GM18861 (cell line): Measurements from ENCODE around the gene SLC13A1.
"Not testable (repeated sequence)": the region's sequence is repeated elsewhere in the genome, so short reads cannot be mapped to it uniquely, and the experiment has no call there.

Source experiments
- ATAC-seq: cut with Tn5 transposase; IDR thresholded peaks from one replicate; pipeline ENCODE4 v1.9.1; 2021; ENCODE audit not compliant: unreplicated experiment

Gene SLC13A1

DNA sequence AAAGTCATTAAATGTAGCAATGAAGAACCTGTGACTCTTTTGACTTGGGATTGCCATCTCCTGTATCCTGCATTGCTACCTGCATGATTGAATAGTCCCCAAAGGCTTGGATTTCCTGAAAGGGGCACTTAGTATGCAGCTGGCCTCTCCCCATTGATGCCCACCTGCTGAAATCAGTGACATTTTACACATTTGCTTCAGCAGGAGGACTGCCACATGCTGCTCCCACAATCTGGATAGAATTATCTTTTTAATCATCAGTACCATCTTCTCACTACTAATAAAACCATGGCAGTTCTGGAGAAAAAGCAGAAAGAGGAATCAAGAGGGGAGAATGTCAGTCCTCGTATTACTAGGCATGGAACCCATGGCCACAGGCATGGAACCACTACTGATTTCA is 67.8 kb downstream of the SLC13A1 start:
- no peak for ATAC-seq

DNA sequence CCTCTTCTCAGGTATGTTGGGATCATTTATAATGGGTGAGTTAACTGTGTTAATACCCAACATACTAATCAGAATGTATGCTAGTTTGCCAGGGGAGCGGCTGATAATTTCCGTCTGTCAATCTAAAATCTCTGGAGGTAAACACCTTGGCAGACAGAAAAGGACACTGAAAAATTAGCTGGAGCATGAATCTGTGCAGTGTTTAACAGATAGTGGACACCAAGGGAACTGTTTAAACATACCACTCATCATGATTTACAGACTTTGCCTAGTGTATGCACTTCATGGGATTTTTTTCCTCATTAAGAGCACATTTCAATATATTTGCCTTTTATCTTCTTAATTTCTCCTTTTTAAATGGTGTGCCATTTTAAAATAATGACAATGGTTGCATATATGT is 68.2 kb downstream of the SLC13A1 start:
- ATAC-seq, result no peak

DNA sequence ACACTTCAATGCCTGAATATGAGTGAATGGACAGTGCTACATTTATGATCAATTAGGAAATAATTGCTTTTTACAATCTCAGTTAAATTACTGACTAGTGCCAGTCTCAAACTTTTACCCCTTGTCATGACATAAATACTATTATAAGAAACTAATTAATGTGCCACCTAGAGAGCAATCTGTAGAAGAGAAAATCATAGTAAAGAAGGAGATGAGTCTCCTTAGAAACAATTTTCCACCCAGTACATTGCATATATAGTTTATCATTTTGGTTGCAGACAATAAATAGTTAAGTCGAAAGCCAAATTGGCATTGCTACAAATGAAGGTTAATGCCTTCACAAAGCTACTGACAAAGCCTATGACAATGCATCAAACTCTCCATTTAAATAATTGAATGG is 68.6 kb downstream of the SLC13A1 start:
- ATAC-seq, result no peak

DNA sequence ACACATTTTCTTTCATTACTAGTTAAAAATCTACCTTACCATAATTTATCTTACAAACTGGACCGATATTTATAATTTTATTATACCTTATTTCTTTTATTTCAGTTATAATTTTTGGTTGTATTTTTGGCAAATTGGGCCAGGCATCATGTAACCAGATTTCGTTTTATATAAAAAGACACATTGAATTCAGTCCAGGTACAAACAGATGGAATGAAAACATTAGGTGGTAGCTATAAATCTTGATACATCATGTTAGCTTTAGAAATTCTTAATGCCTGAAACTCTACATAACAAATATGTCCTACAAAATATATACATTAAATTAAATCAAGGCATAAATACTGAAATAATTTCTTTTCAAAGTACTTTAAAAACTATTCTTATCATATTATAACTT is 73.1 kb downstream of the SLC13A1 start:
- ATAC-seq, result no peak

DNA sequence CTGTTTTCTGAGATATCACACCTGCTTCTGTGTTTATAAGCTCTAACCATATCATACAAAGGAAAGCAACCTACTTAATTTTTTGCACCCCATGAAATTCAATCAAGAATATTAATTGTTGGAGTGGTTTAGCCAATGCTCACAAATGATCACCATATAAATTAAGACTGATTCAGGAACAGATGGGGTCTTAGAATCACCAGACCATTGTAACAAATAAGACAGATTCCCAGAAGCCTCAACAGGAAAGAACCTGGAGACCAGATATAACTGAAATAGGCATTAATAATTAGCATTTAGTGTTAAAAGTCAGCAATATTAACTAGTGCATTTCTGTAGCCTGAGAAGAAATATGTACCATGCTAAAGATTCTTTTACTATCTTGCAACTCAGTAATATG is 73.6 kb downstream of the SLC13A1 start:
- no peak for ATAC-seq

DNA sequence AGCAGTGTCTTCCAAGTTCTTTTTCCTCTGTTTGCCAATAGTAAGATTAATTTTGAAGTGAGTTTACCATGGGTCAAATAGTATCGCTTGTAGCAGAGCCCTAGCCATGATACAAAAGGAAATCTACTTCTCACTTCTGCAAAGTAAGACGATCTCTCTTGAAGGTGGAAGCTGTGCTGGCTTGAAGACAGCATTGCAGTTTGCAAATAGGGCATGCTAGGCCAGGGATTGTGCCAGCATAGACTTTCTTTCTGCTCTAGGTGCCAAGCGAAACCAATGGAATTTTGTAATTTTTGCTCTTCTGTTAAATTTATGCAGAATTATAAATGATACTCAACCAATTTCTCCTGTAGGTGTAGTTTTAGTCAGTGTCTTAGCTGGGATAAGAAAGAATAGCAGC is 74.5 kb downstream of the SLC13A1 start:
- ATAC-seq, result no peak

DNA sequence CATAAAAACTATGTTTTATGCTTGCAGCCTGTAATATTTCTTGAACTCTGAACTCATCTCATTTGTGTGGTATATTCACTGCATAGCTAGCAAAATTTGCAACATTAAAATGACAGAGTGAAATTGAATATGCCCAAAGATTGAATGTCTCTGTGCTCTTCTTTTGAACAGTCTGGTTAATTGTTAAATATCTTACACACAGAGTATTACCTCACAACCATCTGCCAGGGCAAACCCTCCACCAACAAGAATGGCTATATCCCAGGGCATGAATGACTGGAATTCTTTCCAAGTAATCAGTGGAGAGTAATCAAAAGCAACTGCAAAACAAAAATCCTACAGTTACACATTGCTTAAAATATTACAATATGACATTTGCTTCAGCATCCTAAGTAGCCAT is 76.9 kb downstream of the SLC13A1 start:
- ATAC-seq, result no peak

DNA sequence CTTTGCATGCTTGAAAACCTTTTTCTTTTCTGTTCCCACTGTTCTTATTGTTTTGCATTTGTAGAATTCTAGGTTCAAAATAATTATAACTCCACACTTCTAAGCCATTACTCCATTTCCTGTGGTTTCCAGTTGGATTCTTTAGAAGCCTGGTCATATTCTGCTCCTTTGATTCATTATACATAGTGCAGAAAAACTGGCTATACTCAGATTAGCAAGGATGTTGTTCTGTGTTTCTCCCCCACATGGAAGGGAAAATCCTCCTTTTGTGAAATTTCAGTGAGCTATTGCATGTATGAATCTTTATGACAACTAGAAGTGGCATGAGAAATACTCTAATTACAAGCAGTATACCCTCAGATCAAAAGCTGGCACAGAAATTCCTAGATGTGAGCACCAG is 79.5 kb downstream of the SLC13A1 start:
- no peak for ATAC-seq

DNA sequence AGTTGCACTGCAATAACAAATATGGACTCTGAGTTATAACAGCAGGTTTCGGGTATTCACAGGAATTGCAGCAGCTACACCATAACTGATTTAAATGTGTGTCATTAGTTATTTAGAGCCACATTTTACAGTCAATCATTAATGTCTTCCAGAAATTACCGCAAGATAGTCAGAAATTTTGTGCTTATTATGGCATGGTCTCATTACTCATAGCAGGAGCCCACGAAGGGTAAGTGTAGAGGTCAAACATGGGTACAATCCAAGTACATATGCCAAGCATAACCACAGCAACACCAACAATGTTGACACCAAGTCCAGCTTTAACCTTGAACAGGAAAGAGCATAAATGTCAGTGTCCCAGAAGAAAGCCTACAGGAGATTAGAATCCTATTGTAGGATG is 84.4 kb downstream of the SLC13A1 start:
- ATAC-seq, result no peak

DNA sequence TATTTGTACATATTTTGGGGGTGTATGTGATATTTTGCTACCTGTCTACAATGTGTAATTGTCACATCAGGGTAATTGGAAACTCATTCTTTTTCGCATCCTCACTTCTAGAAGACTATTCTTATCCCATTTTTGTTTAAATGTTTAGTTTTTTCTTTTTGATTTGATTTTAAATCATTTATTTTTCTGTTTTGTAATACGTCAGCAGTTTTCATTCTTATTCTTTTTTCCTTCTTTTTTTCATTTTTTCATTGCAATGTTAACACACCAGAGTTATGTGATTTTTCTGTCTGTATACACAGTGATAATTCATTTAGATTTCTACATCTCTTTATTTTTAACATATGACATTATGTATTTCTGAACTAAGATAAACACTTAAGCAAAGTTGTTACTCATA is 85.5 kb downstream of the SLC13A1 start:
- ATAC-seq, result no peak

DNA sequence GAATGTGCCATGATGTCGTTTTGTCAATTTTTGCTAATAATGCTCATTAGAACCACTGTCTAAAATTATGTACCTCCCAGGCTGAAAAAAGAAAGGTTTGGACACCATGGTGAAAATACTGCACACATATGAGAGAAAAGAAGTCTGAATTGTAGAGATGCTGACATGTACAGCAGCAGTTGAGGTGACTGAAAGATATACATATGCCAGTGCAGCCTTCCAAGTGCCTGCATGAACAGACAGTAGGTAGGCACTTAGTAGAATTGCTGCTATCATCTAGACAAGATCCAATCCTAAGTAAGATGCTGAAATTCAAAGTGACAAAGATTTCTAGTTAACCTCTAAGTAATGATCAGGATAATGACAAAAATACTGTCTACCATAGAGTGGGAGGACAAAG is 86.9 kb downstream of the SLC13A1 start:
- ATAC-seq, result no peak

DNA sequence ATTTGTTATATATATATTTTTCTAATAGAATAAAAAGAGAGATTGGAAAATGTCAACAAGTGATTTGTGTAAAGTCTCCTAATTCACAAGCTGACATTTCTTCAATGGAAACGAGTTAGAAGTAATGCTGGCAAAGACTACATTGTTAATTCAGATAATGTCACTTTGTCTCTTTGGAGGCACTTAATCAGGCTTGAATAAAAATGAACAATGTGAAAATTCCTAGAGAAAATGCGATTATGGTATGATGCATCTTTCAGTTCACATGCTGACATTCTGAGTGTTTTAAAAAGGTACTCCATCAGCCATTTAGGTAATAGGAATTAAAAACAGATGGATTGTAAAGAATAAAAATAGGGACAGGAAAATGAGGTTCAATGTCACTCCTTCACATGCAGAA is 100.1 kb downstream of the SLC13A1 start:
- no peak for ATAC-seq

DNA sequence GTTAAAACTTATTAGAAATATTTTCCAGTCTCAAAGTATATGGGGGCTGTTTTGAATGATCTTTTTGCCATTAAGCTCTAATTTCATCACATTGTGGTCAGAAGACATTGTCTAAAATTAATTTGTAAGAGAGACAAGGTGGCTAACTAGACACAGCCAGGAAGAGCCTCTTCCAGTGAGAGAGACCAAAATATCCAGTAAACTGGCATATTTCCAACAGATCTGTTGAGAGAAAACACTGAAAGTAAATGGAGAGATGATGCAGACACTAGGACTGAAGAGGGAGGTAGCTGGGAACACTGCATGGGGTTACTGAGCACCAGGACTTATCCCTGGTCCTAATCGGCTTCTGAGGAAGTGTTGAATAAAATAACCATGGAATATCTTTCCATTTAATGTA is 102.8 kb downstream of the SLC13A1 start:
- no peak for ATAC-seq

DNA sequence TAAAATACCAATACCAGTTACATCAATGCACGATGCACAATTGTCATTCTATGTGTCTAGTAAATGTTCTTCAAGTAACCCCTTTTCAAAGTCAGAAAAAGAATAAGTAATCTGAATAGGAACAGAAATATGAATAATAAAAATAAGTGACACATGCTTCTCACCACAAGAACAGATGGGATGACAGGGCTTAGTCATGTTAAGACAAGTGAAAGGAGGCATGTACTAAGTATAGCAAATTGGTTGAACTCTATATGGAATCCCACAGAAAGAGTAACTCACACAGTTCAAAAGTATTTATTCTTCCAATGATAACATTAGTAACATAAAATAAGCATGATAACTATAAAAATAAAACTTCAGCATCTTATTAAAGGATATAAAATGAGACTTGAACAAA is 103.3 kb downstream of the SLC13A1 start:
- ATAC-seq, result no peak

DNA sequence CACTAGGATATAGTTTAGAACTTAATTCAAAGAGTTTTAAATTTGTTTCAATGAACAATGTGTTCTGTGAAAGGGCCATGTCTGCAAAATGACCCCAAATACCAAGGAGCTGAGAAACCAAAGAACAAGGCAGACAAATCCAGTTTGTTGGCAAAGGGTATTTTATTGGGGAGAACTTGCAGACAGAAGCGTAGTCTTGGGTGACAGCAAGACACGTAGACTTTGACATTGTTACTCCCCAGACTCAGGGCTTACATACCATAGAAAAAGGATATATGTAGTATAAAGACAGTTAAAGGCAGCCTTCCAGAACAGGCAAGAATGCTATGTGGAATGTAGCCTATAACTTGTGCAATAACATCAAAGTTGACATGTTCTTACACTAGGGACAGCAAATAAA is 109.3 kb downstream of the SLC13A1 start:
- no peak for ATAC-seq

DNA sequence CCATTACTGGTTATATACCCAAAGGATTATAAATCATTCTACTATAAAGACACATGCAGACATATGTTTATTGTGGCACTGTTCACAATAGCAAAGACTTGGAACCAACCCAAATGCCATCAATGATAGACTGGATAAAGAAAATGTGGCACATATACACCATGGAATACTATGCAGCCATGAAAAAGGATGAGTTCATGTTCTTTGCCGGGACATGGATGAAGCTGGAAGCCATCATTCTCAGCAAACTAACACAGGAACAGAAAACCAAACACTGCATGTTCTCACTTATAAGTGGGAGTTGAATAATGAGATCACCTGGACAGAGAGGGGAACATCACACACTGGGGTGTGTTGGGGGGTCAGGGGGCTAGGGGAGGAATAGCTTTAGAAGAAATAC is 112.9 kb downstream of the SLC13A1 start:
- ATAC-seq, result not testable (repeated sequence)

DNA sequence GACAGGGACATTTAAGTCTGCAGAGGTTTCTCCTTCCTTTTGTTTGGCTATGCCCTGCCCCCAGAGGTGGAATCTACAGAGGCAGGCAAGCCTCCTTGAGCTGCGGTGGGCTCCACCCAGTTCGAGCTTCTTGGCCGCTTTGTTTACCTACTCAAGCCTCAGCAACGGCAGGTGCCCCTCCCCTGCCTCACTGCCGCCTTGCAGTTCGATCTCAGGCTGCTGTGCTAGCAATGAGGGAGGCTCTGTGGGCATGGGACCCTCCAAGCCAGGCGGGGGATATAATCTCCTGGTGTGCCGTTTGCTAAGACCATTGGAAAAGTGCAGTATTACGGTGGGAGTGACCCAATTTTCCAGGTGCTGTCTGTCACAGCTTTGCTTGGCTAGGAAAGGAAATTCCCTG is 114.9 kb downstream of the SLC13A1 start:
- not testable (repeated sequence) for ATAC-seq

DNA sequence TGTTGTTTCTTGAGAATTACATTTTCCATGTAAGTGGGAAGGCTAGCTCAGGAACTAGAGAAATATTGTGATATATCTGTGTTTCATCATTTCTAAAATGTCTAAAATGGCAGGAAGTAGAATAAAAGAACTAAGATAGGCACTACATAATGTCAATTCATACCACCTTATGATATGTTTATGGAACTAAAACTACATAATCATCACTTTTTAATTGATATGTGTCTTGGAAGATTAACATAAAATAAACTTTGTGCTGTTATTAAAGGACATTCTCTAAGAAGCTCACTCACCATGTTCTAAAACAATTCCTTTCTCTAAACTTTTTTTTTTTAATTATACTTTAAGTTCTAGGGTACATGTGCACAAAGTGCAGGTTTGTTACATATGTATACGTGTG is 120.7 kb downstream of the SLC13A1 start:
- no peak for ATAC-seq

DNA sequence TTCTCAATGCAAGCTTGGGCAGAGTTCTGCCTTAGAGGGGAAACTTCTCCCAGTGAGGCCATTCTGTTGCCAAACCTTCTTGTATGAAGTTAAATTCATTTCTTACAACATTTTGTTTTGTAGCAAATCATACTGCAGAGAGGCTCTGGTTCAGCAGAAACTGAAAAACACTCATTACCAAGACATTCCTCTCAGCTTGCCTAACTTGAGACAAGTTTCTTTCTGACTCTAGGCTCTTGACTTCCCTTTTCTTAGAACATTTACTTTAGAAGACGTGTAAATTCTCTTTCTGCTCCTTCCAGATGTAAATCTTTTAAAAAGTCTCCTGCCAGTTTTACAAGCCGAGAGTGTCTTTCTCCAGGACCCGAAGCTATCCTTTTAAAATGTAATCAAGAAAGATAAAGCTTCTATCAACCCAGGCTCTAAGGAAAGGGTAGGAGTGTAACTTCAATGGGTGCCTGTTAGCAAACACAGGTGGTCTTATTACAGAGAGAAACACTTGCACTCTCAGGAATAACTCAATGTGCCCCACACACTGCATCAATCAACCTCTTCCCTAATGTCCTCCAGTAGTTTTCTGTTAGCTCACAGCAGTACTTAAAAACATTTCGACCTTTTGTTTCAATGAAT is 123.8 kb downstream of the SLC13A1 start:
- ATAC-seq, result no peak

DNA sequence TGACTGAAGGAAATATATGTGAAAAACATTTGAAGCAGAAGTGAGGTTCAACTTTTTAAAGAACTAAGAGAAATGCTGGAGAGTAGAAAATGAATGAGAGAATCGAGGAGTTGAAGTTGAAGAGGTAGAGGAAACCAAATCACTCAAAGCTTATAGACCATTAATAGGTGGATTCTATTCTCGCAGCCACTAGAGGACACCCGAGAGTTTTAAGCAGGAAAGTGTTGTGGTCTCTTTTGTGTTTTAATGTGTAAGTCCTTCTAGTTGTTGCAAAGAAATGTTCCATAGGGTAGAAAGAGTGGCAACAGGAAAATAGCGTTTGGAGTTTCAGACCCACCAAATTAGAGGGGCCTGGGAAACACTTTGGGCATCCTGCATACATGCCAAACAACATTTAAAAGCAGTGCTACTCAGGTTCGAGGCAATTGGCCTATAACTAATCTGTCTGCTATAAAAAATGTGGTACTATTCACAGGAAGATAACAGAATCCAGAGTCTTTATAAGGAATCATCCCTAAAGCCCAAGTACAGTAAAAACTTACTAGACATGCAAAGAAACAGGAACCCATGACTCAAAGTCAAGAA is 129.0 kb downstream of the SLC13A1 start:
- ATAC-seq, result no peak

DNA sequence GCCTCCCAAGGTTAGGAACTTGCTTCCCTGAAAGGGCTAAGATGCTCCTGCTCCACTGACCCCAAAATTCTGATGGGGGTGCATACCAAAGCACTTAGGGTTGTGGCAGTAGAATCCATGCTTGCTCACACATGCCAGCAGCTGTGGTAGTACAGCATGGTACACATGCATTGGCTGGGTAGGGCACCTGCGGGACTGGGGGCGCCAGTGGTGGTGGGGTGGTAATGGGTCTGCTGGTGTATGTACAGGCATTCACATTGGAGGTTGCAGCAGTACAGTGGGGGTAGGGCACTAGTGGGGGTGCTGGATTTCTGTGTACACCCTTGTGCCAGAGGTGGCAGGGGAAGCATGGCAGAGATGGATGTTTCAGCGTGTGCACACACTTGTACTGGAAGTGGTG is 132.0 kb downstream of the SLC13A1 start:
- ATAC-seq, result no peak
